ENCODE measurements around the gene DDB1. TPM values are rescaled to one million over a fixed set of nuclear protein-coding genes. Genes with fewer than 3 reads are reported as not detected.
A peak's percentile ranks its signal among the peaks of the same experiment; 100 is the strongest.

The DDB1 gene
- total and polyA plus RNA-seq, 9 of the 15 experiments (the other 6 are each of a cell fraction or from before 2014, with no cell fraction given) = 172 to 361 (median 266) TPM

DNA sequence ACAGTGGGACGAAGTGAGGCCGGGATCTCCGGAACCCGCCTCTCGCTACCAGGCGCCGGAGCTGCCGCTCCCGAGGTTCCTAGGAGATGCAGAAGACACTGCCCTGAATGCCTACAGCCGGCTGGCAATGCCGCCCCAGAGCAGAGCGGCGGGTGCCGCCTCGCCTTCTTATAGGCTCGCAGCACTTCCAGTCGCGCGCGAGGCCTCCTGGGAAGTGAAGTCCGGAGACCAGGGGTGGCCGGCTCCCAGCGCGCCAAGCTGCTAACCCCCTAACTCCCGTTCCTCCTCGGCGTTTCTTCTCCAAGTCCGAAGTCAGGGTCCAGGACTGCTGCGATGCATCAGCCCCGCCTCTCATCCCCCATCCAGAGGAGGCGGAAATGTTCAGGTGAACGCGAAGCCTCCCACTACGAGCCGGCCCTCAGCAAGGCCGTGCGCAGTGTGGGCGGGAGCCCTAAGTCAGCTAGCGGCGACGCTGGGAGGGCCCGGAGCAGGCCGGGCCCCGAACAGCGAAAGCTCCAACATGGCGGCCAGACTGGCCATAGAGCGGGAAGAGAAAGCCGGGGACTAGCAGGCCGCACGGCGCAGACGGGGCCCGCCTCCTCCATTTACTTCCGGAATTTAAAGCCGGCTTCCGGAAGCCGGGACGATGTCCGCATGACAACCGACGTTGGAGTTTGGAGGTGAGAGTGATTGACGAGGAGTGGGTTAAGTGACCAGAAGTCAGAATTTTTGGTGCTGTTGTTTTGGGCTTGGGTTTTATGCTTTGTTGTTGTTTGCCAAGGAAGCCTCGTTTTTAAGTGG, 29.0 kb upstream of the DDB1 start, which contains the start of the genes CYB561A3 and TMEM138 (continued):
- TF ChIP-seq, protein P1, sequence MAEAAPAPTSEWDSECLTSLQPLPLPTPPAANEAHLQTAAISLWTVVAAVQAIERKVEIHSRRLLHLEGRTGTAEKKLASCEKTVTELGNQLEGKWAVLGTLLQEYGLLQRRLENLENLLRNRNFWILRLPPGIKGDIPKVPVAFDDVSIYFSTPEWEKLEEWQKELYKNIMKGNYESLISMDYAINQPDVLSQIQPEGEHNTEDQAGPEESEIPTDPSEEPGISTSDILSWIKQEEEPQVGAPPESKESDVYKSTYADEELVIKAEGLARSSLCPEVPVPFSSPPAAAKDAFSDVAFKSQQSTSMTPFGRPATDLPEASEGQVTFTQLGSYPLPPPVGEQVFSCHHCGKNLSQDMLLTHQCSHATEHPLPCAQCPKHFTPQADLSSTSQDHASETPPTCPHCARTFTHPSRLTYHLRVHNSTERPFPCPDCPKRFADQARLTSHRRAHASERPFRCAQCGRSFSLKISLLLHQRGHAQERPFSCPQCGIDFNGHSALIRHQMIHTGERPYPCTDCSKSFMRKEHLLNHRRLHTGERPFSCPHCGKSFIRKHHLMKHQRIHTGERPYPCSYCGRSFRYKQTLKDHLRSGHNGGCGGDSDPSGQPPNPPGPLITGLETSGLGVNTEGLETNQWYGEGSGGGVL (CRISPR knock-in tag; IDR thresholded peaks at IDR 0.05) = no peak
- no peak for TF ChIP-seq STAT5A (IDR thresholded peaks at IDR 0.05; ENCODE audit: borderline replicate concordance, low read length)
- TF ChIP-seq SMC3 (conservative IDR thresholded peaks at IDR 0.05; ENCODE audit: insufficient read depth, low read depth, low read length) = no peak
- no peak for TF ChIP-seq RBM17 (IDR thresholded peaks at IDR 0.05; ENCODE audit: borderline replicate concordance, low read depth, low read length)
- TF ChIP-seq EHMT2 (IDR thresholded peaks at IDR 0.05) = no peak
- no peak for TF ChIP-seq SMAD2 (IDR thresholded peaks at IDR 0.05; ENCODE audit: low read depth, low read length)
- no peak for TF ChIP-seq ZEB2 (IDR thresholded peaks at IDR 0.05)
- TF ChIP-seq CBFA2T2 (conservative IDR thresholded peaks at IDR 0.05) = no peak
- no peak for TF ChIP-seq CGGBP1 (CRISPR knock-in tag; IDR thresholded peaks at IDR 0.05)
- no peak for TF ChIP-seq THRAP3 (IDR thresholded peaks at IDR 0.05; ENCODE audit: borderline replicate concordance)
- no peak for TF ChIP-seq SMARCA4 (IDR thresholded peaks at IDR 0.05)
- TF ChIP-seq ELF4 (CRISPR knock-in tag; IDR thresholded peaks at IDR 0.05) = peak; percentile 55; the same call in 1 of the 2 replicates
- TF ChIP-seq RBM34 (IDR thresholded peaks at IDR 0.05; ENCODE audit: borderline replicate concordance, insufficient read depth, low read length) = no peak
- peak; percentile 64 for TF ChIP-seq HNRNPLL (IDR thresholded peaks at IDR 0.05; ENCODE audit: low read depth, low read length, poor library complexity, severe bottlenecking)
- TF ChIP-seq ZFP36 (IDR thresholded peaks at IDR 0.05; ENCODE audit: low read depth, low read length, partially characterized antibody) = peak; percentile 6
- no peak for TF ChIP-seq NCOA6 (IDR thresholded peaks at IDR 0.05)
- TF ChIP-seq ZNF444 (CRISPR knock-in tag; IDR thresholded peaks at IDR 0.05) = no peak
- TF ChIP-seq JUND (IDR thresholded peaks at IDR 0.05; ENCODE audit: borderline replicate concordance, low read depth, low read length) = peak; percentile 32
- peak; percentile 11; the same call in 1 of the 3 replicates for TF ChIP-seq JUND (tag; IDR thresholded peaks at IDR 0.05; ENCODE audit: borderline replicate concordance, low read depth, low read length)
- TF ChIP-seq, protein P2, sequence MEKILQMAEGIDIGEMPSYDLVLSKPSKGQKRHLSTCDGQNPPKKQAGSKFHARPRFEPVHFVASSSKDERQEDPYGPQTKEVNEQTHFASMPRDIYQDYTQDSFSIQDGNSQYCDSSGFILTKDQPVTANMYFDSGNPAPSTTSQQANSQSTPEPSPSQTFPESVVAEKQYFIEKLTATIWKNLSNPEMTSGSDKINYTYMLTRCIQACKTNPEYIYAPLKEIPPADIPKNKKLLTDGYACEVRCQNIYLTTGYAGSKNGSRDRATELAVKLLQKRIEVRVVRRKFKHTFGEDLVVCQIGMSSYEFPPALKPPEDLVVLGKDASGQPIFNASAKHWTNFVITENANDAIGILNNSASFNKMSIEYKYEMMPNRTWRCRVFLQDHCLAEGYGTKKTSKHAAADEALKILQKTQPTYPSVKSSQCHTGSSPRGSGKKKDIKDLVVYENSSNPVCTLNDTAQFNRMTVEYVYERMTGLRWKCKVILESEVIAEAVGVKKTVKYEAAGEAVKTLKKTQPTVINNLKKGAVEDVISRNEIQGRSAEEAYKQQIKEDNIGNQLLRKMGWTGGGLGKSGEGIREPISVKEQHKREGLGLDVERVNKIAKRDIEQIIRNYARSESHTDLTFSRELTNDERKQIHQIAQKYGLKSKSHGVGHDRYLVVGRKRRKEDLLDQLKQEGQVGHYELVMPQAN (IDR thresholded peaks at IDR 0.05; ENCODE audit: borderline replicate concordance) = peak; percentile 85
- TF ChIP-seq MBD1 (CRISPR knock-in tag; IDR thresholded peaks at IDR 0.05) = no peak
- no peak for TF ChIP-seq ZNF354B (CRISPR knock-in tag; IDR thresholded peaks at IDR 0.05)
